Liver (tissue), 9 donors: ENCODE data around the gene PTGIR. TPM values are rescaled to one million over a fixed set of nuclear protein-coding genes. Genes with fewer than 3 reads are reported as not detected.

Source experiments
- DNase-seq: peaks from one replicate; pipeline ENCODE4 v3.0.0-alpha.2; 2017; ENCODE audit warnings: low spot score
- H3K27ac ChIP-seq, 2 donors: one replicate each; pipeline ENCODE4 v1.7.0; 2013; ENCODE audit warnings: inconsistent platforms in 2 of 2, low read length in 2 of 2, control low read depth in 1 of 2, low read depth in 1 of 2, mild to moderate bottlenecking in 1 of 2
- H3K27me3 ChIP-seq, 4 donors: one replicate each; pipeline versions ENCODE4 v1.6.1 to v1.7.0; 2013; ENCODE audit warnings: low read length in 3 of 4, inconsistent platforms in 1 of 4, mild to moderate bottlenecking in 1 of 4, moderate library complexity in 1 of 4; ENCODE audit not compliant: control insufficient read depth in 4 of 4, insufficient read depth in 4 of 4
- H3K36me3 ChIP-seq, 4 donors: one replicate each; pipeline versions ENCODE4 v1.6.1 to v1.7.0; 2013; ENCODE audit warnings: low read length in 3 of 4, mild to moderate bottlenecking in 3 of 4, low read depth in 1 of 4, moderate library complexity in 1 of 4; ENCODE audit not compliant: control insufficient read depth in 4 of 4, insufficient read depth in 3 of 4
- H3K4me1 ChIP-seq, 4 donors: one replicate each; pipeline versions ENCODE4 v1.6.1 to v1.7.0; 2013; ENCODE audit warnings: low read length in 3 of 4, mild to moderate bottlenecking in 3 of 4, moderate library complexity in 1 of 4; ENCODE audit not compliant: control insufficient read depth in 4 of 4, insufficient read depth in 4 of 4
- H3K4me3 ChIP-seq, 3 donors: one replicate each; pipeline versions ENCODE4 v1.6.1 to v1.7.0; 2013; ENCODE audit warnings: low read length in 3 of 3, control low read depth in 1 of 3, low read depth in 1 of 3, mild to moderate bottlenecking in 1 of 3
- H3K9ac ChIP-seq, 2 donors: one replicate each; pipeline ENCODE4 v1.7.0; 2013; ENCODE audit warnings: low read length in 2 of 2, mild to moderate bottlenecking in 2 of 2, moderate library complexity in 2 of 2, control low read depth in 1 of 2, low read depth in 1 of 2
- H3K9me3 ChIP-seq, 4 donors: one replicate each; pipeline versions ENCODE4 v1.6.1 to v1.7.0; 2013; ENCODE audit warnings: low read length in 3 of 4; ENCODE audit not compliant: control insufficient read depth in 4 of 4
- EGR1 ChIP-seq, 2 donors: IDR thresholded peaks; 2 replicates each; pipeline ENCODE4 v1.6.1; 2016 to 2018; ENCODE audit warnings: antibody characterized with exemption in 2 of 2, low read depth in 2 of 2
- HNF4G ChIP-seq: IDR thresholded peaks from 2 replicates; pipeline ENCODE4 v1.6.1; 2016; ENCODE audit warnings: antibody characterized with exemption
- JUND ChIP-seq, 2 donors: IDR thresholded peaks; 2 replicates each; pipeline ENCODE4 v1.6.1; 2016; ENCODE audit warnings: antibody characterized with exemption in 2 of 2
- NR2F2 ChIP-seq: IDR thresholded peaks from 2 replicates; pipeline ENCODE4 v1.6.1; 2016; ENCODE audit warnings: antibody characterized with exemption
- REST ChIP-seq: IDR thresholded peaks from 2 replicates; pipeline ENCODE4 v1.6.1; 2016; ENCODE audit warnings: antibody characterized with exemption, mild to moderate bottlenecking
- RXRA ChIP-seq, 2 donors: IDR thresholded peaks; 2 replicates each; pipeline ENCODE4 v1.6.1; 2017 to 2018; ENCODE audit warnings: antibody characterized with exemption in 2 of 2, mild to moderate bottlenecking in 1 of 2
- TAF1 ChIP-seq: conservative IDR thresholded peaks from 2 replicates; pipeline ENCODE4 v1.6.1; 2016; ENCODE audit warnings: antibody characterized with exemption, mild to moderate bottlenecking
- WGBS: extraction: QIAGEN DNeasy Blood & Tissue Kit; methylation state at CpG from one replicate; pipeline ENCODE4 v1.1.7; 2013; 5-methylcytosine and 5-hydroxymethylcytosine counted together
- polyA plus RNA-seq, 2 donors: library from polyadenylated mRNA; stranded (reverse) in 1 of 2; unstranded in 1 of 2; fragments of 200-250 nt in 1 of 2; fragments of >200 nt in 1 of 2; fragmentation: Nextera tagmentation in 1 of 2; extraction: Ambion mirVana in 1 of 2; gene quantifications; one replicate each; pipeline versions ENCODE4 v1.2.1 to v1.2.3, GENCODE V29; 2013 to 2015
- total RNA-seq, 2 donors: library from RNA; depleted of rRNA; stranded (reverse); fragments of >200 nt; gene quantifications; one replicate each; pipeline ENCODE4 v1.2.3, GENCODE V29; 2014
- TF ChIP-seq, protein P1 (sequence below): IDR thresholded peaks from 2 replicates; pipeline ENCODE4 v1.6.1; 2016; ENCODE audit warnings: antibody characterized with exemption
- TF ChIP-seq, protein P2 (sequence below): IDR thresholded peaks from 2 replicates; pipeline ENCODE4 v1.6.1; 2016; ENCODE audit warnings: antibody characterized with exemption
- TF ChIP-seq, protein P3 (sequence below): IDR thresholded peaks from 2 replicates; pipeline ENCODE4 v1.6.1; 2016; ENCODE audit warnings: antibody characterized with exemption
- TF ChIP-seq, protein P4 (sequence below): fragments of 150-350 bp; IDR thresholded peaks from 2 replicates; pipeline ENCODE4 v1.5.1; 2017; ENCODE audit warnings: improper control_type of control experiment, low read depth, low read length; ENCODE audit not compliant: missing input control
- donor health status: healthy.
- donor health status: healthy.
- donor health status: healthy.
- donor health status: healthy.
- donor health status: healthy.

PTGIR gene
- total and polyA plus RNA-seq, 4 donors = 1.4 to 5.9 (median 2.9) TPM

GRCh38 chr19:46586294-46586693 is 38.6 kb downstream of the PTGIR start (continued):
- no peak for TF ChIP-seq REST
- TF ChIP-seq TAF1 = no peak
- TF ChIP-seq EGR1 (IDR thresholded peaks at IDR 0.05; ENCODE audit: low read depth in 2 of 2) = no peak
- no peak for TF ChIP-seq RXRA (IDR thresholded peaks at IDR 0.05)
- TF ChIP-seq HNF4G = no peak
- TF ChIP-seq, protein P1, sequence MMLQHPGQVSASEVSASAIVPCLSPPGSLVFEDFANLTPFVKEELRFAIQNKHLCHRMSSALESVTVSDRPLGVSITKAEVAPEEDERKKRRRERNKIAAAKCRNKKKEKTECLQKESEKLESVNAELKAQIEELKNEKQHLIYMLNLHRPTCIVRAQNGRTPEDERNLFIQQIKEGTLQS = no peak

DNA sequence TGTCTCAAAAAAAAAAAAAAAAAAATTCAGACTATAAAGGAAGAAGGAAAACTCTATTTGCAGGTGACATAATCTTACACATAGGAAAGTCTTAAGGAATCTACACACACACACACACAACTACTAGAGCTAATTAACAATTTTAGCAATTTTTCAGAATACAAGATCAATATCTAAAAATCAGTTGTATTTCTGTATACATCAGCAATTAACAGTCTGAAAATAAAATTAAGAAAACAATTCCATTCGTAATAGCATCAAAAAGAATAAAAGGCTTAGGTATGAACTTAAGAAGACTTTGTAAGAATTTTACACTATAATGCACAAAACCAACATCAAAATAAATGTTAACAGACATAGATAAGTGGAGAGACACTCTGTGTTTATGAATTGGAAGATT is 39.4 kb downstream of the PTGIR start:
- H3K9me3 ChIP-seq = no peaks in the 10 kb centered on the region
- H3K4me1 ChIP-seq = no peaks in the 10 kb centered on the region
- no peak overlapping the region for H3K9ac ChIP-seq
- DNase-seq = no peak
- no peak overlapping the region for H3K27ac ChIP-seq
- H3K4me3 ChIP-seq = no peak overlapping the region
- H3K27me3 ChIP-seq = no peaks in the 10 kb centered on the region
- TF ChIP-seq, protein P2, sequence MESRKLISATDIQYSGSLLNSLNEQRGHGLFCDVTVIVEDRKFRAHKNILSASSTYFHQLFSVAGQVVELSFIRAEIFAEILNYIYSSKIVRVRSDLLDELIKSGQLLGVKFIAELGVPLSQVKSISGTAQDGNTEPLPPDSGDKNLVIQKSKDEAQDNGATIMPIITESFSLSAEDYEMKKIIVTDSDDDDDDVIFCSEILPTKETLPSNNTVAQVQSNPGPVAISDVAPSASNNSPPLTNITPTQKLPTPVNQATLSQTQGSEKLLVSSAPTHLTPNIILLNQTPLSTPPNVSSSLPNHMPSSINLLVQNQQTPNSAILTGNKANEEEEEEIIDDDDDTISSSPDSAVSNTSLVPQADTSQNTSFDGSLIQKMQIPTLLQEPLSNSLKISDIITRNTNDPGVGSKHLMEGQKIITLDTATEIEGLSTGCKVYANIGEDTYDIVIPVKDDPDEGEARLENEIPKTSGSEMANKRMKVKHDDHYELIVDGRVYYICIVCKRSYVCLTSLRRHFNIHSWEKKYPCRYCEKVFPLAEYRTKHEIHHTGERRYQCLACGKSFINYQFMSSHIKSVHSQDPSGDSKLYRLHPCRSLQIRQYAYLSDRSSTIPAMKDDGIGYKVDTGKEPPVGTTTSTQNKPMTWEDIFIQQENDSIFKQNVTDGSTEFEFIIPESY = no peak
- TF ChIP-seq, protein P3, sequence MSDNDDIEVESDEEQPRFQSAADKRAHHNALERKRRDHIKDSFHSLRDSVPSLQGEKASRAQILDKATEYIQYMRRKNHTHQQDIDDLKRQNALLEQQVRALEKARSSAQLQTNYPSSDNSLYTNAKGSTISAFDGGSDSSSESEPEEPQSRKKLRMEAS = no peak
- TF ChIP-seq, protein P4, sequence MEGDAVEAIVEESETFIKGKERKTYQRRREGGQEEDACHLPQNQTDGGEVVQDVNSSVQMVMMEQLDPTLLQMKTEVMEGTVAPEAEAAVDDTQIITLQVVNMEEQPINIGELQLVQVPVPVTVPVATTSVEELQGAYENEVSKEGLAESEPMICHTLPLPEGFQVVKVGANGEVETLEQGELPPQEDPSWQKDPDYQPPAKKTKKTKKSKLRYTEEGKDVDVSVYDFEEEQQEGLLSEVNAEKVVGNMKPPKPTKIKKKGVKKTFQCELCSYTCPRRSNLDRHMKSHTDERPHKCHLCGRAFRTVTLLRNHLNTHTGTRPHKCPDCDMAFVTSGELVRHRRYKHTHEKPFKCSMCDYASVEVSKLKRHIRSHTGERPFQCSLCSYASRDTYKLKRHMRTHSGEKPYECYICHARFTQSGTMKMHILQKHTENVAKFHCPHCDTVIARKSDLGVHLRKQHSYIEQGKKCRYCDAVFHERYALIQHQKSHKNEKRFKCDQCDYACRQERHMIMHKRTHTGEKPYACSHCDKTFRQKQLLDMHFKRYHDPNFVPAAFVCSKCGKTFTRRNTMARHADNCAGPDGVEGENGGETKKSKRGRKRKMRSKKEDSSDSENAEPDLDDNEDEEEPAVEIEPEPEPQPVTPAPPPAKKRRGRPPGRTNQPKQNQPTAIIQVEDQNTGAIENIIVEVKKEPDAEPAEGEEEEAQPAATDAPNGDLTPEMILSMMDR = no peak
- TF ChIP-seq JUND (IDR thresholded peaks at IDR 0.05) = no peak
- no peak for TF ChIP-seq NR2F2
- no peak for TF ChIP-seq REST
- no peaks in the 10 kb centered on the region for H3K36me3 ChIP-seq
- WGBS = 93% methylated on average over 1 of the region's 1 CpG
